ENCODE measurements around the gene LRAT.

LRAT gene

DNA sequence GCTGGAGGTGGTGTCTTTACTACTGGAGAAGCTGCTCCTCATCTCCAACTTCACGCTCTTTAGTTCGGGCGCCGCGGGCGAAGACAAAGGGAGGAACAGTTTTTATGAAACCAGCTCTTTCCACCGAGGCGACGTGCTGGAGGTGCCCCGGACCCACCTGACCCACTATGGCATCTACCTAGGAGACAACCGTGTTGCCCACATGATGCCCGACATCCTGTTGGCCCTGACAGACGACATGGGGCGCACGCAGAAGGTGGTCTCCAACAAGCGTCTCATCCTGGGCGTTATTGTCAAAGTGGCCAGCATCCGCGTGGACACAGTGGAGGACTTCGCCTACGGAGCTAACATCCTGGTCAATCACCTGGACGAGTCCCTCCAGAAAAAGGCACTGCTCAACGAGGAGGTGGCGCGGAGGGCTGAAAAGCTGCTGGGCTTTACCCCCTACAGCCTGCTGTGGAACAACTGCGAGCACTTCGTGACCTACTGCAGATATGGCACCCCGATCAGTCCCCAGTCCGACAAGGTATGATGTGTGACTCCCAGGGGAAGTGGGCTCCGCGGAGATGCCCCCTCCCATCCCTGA, 634 bp downstream of the LRAT start:
- no peak overlapping the region for H3K4me3 ChIP-seq (ENCODE audit: insufficient read depth, low read length, poor library complexity, severe bottlenecking)

DNA sequence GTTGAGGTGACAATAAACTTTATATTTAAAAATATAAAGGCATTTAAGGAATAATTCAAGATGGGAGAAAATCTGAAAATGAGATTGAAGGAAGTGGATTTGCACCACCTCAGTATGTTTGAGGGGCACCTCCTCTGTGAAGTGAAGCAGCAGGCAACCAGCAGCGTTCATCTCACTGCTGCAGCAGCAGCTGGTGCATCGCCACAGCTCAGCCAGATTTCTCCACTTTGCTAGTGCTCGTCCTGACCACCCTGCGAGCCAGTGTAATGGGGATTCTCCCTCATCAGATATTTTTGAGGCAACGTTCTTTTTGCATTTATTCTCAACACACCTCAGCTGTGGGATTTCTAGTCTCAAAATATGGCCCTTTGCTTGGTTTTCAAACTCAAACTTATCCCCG, 13.9 kb downstream of the LRAT start:
- Histone ChIP-seq H3K4me3 (ENCODE audit: insufficient read depth, low read length, poor library complexity, severe bottlenecking) (no peak overlapping the region), H3K9me3 (ENCODE audit: insufficient read depth, low read length) (no peaks in the 10 kb centered on the region), H3K27ac (ENCODE audit: low read depth, low read length) (no peak overlapping the region), H3K4me2 (ENCODE audit: low read depth, low read length, poor library complexity, severe bottlenecking) (no peak overlapping the region), H3K9me2 (replicated peaks; ENCODE audit: insufficient read depth, low read length) (no peaks in the 10 kb centered on the region), H3K36me3 (ENCODE audit: low read length) (no peaks in the 10 kb centered on the region), H4K20me1 (ENCODE audit: low read depth, low read length) (no peaks in the 10 kb centered on the region), H3K27me3 (ENCODE audit: low read length) (no peaks in the 10 kb centered on the region), H3K79me2 (ENCODE audit: insufficient read depth, low read length) (no peaks in the 10 kb centered on the region), H3K9ac (ENCODE audit: low read length) (no peak overlapping the region), H2AFZ (ENCODE audit: low read depth, low read length, severe bottlenecking) (no peak overlapping the region), H3F3A (ENCODE audit: insufficient read depth) (no peaks in the 10 kb centered on the region)
- TF ChIP-seq EZH2phosphoT487 (conservative IDR thresholded peaks at IDR 0.05; ENCODE audit: low read length) = no peak
- TF ChIP-seq, protein P1, sequence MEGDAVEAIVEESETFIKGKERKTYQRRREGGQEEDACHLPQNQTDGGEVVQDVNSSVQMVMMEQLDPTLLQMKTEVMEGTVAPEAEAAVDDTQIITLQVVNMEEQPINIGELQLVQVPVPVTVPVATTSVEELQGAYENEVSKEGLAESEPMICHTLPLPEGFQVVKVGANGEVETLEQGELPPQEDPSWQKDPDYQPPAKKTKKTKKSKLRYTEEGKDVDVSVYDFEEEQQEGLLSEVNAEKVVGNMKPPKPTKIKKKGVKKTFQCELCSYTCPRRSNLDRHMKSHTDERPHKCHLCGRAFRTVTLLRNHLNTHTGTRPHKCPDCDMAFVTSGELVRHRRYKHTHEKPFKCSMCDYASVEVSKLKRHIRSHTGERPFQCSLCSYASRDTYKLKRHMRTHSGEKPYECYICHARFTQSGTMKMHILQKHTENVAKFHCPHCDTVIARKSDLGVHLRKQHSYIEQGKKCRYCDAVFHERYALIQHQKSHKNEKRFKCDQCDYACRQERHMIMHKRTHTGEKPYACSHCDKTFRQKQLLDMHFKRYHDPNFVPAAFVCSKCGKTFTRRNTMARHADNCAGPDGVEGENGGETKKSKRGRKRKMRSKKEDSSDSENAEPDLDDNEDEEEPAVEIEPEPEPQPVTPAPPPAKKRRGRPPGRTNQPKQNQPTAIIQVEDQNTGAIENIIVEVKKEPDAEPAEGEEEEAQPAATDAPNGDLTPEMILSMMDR (IDR thresholded peaks at IDR 0.05; ENCODE audit: insufficient read depth, low read length, poor library complexity, severe bottlenecking) = no peak

More for the DNA sequence above, 634 bp downstream of the LRAT start:
- H3K36me3 ChIP-seq (ENCODE audit: low read length) = no peaks in the 10 kb centered on the region
- no peaks in the 10 kb centered on the region for H3K9me2 ChIP-seq (replicated peaks; ENCODE audit: insufficient read depth, low read length)
- no peaks in the 10 kb centered on the region for H3K27me3 ChIP-seq (ENCODE audit: low read length)
- H3K4me2 ChIP-seq (ENCODE audit: low read depth, low read length, poor library complexity, severe bottlenecking) = no peak overlapping the region
- H2AFZ ChIP-seq (ENCODE audit: low read depth, low read length, severe bottlenecking) = no peak overlapping the region
- no peaks in the 10 kb centered on the region for H3F3A ChIP-seq (ENCODE audit: insufficient read depth)
- TF ChIP-seq EZH2phosphoT487 (conservative IDR thresholded peaks at IDR 0.05; ENCODE audit: low read length) = no peak
- TF ChIP-seq, protein P1 (IDR thresholded peaks at IDR 0.05; ENCODE audit: insufficient read depth, low read length, poor library complexity, severe bottlenecking) = no peak
- no peaks in the 10 kb centered on the region for H4K20me1 ChIP-seq (ENCODE audit: low read depth, low read length)
- H3K9ac ChIP-seq (ENCODE audit: low read length) = no peak overlapping the region
- H3K27ac ChIP-seq (ENCODE audit: low read depth, low read length) = no peak overlapping the region
- no peaks in the 10 kb centered on the region for H3K9me3 ChIP-seq (ENCODE audit: insufficient read depth, low read length)
- no peaks in the 10 kb centered on the region for H3K79me2 ChIP-seq (ENCODE audit: insufficient read depth, low read length)

DNA sequence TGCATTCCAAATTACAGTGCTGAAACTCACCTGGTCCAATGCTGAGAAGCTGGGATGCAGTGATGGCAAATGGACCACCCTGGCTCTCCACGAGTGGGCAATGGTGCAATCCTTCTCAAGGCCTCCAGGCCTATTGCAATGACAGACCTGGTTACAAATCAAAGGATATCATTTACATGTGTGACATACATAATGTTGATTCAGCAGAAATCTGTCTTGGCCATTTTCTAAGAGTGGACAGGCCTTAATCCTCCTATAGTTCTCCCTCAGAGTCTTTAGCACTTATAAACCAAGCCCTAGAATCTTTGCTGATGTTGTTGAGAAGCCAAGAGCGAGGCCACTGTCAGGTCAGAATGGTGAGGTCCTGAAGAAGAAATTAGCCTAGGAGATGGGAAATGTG, 17.1 kb downstream of the LRAT start:
- no peak overlapping the region for H3K4me2 ChIP-seq (ENCODE audit: low read depth, low read length, poor library complexity, severe bottlenecking)
- H3K36me3 ChIP-seq (ENCODE audit: low read length) = no peaks in the 10 kb centered on the region
- no peaks in the 10 kb centered on the region for H3K79me2 ChIP-seq (ENCODE audit: insufficient read depth, low read length)
- no peaks in the 10 kb centered on the region for H3K9me2 ChIP-seq (replicated peaks; ENCODE audit: insufficient read depth, low read length)
- H3K27me3 ChIP-seq (ENCODE audit: low read length) = no peaks in the 10 kb centered on the region
- TF ChIP-seq EZH2phosphoT487 (conservative IDR thresholded peaks at IDR 0.05; ENCODE audit: low read length) = no peak
- TF ChIP-seq, protein P1 (IDR thresholded peaks at IDR 0.05; ENCODE audit: insufficient read depth, low read length, poor library complexity, severe bottlenecking) = no peak
- no peaks in the 10 kb centered on the region for H3K9me3 ChIP-seq (ENCODE audit: insufficient read depth, low read length)
- H2AFZ ChIP-seq (ENCODE audit: low read depth, low read length, severe bottlenecking) = no peak overlapping the region
- no peak overlapping the region for H3K4me3 ChIP-seq (ENCODE audit: insufficient read depth, low read length, poor library complexity, severe bottlenecking)
- H3F3A ChIP-seq (ENCODE audit: insufficient read depth) = no peaks in the 10 kb centered on the region
- H3K9ac ChIP-seq (ENCODE audit: low read length) = no peak overlapping the region
- no peaks in the 10 kb centered on the region for H4K20me1 ChIP-seq (ENCODE audit: low read depth, low read length)
- no peak overlapping the region for H3K27ac ChIP-seq (ENCODE audit: low read depth, low read length)
